Astrocyte of the hippocampus (primary cell): ENCODE data around the gene PDE4D.
"Not testable (repeated sequence)": the region's sequence is repeated elsewhere in the genome, so short reads cannot be mapped to it uniquely, and the experiment has no call there.

Experiments
- DNase-seq: peaks from one replicate; pipeline ENCODE4 v3.0.0; 2011; ENCODE audit warnings: low read depth, low spot score

Gene PDE4D

DNA sequence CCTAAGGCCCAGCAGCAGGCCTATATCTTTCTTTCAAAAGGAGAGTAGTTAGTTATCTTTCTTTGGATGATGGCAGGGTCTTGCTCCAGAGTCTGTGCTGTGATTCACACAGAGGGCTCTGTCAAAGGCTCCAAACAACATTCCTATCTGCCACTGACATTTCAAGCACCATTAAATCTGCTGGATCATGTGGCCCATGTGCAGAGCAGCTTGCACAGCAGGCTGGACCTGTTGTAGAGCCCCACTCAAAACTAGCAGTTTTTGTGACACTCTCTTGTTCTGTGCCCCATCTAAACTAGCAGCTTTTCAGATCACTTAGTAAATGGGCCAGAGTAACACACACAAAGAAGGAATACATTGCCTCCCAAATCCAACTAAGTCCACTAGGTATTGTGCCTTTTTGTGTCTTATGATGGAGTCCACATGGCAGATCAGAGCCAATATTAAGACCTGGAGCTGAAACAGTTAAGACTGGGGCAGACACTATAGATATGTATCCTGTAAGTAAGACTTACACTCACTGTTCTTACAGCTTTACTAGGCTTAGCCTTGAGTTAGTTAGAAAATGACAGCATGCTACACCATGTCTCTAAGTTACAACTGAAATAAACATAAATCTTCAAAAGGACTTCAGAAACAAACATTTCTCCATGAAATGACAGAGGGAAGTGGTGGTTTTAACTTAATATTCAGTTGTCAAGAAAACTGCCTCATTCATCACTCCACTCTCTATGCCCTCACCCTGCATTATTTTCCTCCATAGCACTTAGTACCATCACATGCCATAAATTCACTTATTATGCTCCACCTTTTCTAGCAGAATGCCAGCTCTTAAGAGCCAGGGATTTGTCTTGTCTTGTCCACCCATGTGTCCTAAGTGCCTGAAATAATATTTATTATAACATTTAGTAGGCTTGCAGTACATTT lies 909.7 kb downstream of the PDE4D start:
- DNase-seq, result peak; percentile 20

DNA sequence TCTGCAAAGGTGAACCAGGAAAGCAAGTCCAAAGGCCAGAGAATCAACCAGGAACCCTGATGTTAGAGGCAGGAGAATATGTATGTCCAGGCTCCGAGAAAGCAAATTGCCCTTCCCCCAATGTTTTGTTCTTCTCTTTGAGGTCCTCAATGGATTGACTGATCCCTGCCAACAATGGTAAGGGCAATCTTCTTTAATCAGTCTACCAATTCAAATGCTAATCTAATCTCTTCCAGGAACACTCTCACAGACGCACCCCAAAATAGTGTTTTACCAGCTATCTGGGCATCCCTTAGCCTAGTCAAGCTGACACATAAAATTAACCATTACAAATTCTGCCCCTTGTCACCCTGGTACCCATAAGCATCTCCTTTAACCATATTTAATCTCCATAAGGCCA lies 912.6 kb downstream of the PDE4D start:
- DNase-seq, result no peak

- no peak for DNase-seq
Measured at GRCh38 chr5:58979090-58979489, 914.4 kb downstream of the PDE4D start.

DNA sequence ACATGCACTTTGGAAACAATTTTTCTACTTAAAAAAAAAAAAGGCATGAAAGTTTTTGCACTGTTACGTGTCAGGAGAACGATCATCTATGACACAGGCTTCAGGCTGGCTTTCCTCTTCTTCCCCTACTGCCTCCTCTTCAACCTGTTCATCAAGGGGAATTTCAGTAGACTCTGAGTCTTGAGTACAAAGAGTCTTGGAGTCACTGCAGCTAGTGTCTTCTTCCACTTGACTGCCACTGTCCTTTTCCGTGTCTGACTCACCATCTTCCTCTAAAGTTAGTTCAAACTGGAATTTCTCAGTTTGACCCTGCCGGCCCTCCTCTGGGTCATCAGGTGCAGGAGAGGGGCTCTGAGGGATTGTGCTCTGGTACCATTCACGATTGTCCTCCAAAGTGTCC lies 918.9 kb downstream of the PDE4D start:
- no peak for DNase-seq

- no peak for DNase-seq
Measured at GRCh38 chr5:58974083-58974482, 919.4 kb downstream of the PDE4D start.

DNA sequence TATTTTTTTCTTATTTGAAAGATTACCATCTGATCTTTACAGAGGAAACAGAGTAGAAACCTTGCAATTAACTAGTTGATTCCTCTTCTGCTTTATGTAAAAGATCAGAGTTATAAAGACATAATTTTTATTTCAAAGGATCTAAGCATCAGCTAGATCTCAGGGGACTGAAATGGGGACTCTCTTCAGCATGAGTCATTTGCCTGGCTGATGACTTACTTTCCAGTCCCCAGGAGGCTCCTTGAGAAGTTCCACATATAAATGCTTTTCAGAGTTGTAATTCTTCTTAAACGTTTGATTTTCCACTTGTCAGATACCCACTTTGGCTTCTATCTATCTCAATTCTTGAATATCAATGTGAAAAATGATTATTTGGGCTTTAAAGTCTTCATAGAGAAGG lies 921.2 kb downstream of the PDE4D start:
- DNase-seq, result peak; percentile 14

DNA sequence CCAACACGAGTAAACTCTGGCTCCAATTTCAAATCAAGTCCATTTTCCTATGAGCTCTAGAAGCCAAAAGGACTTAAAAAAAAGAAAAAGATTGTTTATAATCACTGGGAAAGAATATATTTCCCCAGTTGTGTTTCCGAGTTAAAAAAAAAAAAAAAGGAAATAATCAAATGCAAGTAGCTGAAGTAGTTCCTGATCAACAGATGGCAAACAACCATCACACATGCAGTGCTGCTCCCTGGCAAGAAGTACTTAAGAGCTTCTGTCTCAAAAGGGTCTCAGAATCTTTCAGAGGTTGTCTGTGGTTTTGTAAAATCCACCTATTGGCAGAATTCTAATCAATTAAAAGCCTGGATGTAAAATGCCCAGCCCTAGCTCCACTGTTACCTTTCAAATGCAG lies 922.8 kb downstream of the PDE4D start:
- no peak for DNase-seq

DNA sequence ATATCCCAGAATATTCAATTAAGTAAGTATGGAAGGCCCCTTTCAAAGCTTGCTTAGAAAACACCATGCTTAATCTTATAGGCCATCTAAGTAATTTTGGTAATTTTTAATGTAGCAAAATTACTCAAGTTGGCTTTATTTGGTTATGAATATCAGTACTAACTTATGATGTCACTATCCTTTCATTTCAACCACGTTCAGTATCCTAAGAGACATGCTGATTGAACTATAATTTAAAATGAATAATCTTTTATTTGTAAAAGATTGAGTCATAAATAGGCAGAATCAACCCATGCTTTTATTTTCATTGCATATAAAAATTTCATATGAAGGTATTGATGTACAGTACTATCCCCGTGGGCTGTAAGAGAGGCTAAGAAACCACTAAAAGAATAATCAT lies 923.7 kb downstream of the PDE4D start:
- DNase-seq, result no peak

DNA sequence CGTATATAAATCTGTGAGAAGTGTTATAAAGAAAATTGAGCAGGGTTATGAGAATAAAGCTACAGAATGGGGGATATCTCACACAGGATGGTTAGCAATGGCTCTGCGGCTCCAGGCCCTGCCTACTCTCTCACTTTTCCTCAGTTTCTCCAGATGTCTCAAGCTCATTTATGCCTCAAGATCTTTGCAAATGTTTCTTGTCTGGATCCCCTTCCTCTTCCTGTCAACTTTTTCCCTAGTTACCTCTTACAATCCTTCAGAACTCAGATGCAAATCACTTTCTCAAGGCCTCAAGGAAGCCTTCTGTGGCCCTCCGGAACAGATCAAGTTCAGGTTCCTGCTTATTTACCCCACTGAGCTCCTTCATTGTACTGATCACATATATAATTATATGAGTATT lies 924.3 kb downstream of the PDE4D start:
- no peak for DNase-seq

DNA sequence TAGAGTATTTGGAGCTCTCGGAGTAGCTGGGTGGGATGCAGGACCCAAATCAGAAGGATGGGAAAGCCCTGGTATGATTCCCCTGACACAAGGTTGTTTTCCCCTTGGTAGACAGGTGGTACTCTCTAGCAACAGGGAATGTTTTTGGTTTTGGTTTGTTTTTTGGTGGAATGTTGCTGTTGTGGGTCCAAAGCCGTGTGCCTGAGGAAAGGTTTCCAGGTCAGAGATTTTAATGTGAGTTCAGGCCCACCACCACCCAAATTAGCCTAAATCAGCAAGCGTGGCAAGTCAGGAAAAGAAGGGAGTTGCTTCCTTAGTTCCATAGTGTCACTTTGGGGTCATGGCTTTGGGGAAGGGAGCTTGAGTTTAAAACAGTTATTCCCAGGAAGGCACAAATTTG lies 925.2 kb downstream of the PDE4D start:
- no peak for DNase-seq

- no peak for DNase-seq
Measured at GRCh38 chr5:58967597-58968281, 925.8 kb downstream of the PDE4D start.

- no peak for DNase-seq
Measured at GRCh38 chr5:58965677-58966414, 927.7 kb downstream of the PDE4D start.

GRCh38 chr5:58963821-58964220 lies 929.7 kb downstream of the PDE4D start:
- no peak for DNase-seq

GRCh38 chr5:58963361-58963760 lies 930.2 kb downstream of the PDE4D start:
- no peak for DNase-seq

DNA sequence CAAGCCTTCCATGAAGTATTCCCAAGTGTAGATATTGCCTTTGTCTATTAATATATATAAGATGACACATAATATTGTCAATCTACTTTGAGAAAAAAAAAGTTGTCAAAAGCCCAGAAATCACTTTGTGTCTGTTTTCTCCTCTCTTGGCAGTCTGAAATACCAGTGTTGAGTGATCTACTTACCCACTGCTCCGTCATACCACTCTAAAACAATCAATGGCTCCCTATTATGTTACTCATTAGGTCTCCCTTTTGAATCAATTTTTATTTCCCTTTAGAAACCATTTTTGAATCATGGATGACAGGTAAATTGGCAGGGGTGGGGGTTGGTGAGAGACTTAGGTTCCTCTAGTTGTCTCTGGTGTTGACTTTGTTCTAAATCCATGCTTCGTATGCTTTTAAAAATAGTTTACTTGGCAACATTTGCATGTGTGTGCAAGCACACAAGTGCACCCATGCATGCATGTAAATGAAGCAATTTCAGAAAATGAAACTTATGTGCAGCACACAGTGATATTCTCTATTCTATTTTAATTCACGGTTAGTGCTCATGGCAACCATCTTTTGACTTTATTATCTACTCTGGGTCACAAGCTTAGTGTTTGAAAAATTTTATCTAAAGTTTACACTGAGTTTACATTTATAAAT lies 931.8 kb downstream of the PDE4D start:
- no peak for DNase-seq

DNA sequence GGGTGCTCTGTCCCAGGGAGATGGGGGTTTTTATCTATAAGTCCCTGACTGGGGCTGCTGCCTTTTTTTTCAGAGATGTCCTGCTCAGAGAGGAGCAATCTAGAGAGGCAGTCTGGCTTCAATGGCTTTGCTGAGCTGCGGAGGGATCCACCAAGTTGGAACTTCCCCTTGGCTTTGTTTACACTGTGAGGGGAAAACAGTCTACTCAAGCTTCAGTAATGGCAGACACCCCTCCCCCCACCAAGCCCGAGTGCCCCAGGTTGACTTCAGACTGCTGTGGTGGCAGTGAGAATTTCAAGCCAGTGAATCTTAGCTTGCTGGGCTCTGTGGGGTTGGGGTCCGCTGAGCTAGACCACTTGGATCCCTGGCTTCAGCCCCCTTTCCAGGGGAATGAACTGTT lies 934.8 kb downstream of the PDE4D start:
- DNase-seq, result no peak

- DNase-seq, result not testable (repeated sequence)
Measured at GRCh38 chr5:58953218-58953617, 940.3 kb downstream of the PDE4D start.

DNA sequence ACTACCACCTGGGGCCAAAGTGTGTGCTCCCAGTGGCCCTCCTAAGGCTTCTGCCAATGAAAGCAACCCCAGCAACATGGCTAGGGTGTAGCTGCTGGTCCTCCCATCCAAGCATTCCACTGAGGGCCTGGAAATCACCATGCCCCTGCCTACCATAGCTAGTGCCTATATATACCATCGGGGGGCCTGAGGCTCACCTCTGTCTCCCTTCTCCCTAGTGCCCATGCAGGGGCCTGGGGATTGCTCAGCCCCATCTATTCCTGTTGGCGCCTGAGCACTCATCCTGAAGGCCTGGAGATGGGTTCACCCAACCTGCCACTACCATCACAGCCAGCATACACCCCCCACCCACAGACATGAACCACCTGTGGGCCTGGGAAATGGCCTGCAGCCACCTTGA lies 943.3 kb downstream of the PDE4D start:
- no peak for DNase-seq

GRCh38 chr5:58946230-58946629 lies 947.3 kb downstream of the PDE4D start:
- no peak for DNase-seq

- no peak for DNase-seq
Measured at GRCh38 chr5:58944221-58944620, 949.3 kb downstream of the PDE4D start.

DNA sequence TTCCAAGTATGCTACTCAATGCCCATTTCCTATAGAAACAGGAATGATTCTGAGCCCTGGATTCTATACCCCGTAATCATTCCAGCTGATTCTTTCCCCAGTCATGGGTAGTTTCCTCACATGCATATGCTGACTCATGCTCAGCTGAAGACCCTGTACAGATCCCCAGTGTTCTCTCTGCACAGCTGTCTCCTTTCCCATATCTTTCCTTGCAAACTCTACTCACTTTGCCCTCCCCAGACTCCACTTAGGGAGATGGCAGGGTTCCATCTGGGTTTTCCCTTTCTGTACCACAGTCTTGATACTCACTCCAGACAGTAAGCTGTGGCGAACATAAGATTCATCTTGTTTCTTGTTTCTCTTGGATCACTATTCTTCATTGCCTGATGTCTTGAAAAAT lies 953.1 kb downstream of the PDE4D start:
- DNase-seq, result peak; percentile 48

DNA sequence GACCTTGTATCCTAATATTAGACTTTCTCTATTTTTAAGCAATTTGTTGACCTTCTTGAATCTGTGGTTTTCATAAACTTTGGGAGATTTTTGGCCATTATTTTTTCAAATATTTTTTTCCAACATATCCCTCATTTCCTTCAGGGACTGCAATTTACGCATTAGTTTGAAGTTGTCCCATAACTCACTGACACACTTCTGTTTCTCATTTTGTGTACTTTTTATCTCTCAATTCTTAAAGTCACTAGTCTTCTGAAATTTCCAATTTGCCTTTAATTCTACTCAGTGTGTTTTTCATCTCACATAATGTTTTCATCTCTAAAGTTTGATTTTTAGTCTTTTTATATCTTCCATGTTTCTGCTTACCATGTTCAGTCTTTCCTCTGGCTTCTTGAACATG lies 953.9 kb downstream of the PDE4D start:
- DNase-seq, result no peak
